NCI-H1048 (cell line): ENCODE data around the gene NDRG4.

Experiments used
- DNase-seq: peaks from one replicate; lab custom pipeline; 2025; lab: John Stamatoyannopoulos, UW

NDRG4 gene

DNA sequence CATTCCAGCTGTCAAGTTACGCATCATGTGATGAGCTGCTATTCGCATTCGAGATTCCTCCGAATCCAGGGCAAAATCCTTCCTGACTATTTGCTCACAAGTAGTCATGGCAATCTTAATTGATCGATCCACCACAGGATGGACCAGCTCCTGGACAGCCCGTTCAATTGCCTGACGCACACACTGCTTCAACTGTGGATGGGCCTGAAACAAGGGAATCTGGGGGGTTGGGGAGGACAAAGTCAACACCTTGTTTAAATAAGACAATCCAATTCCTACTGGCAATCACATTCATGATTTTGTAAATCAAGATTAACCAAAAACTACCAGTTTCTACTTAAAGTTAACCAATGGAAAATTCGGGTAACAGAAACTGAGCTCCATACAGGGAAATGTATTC lies 43.7 kb downstream of the NDRG4 start:
- DNase-seq: no peak

- DNase-seq: no peak
Measured at GRCh38 chr16:58548378-58548777, 48.4 kb downstream of the NDRG4 start.

DNA sequence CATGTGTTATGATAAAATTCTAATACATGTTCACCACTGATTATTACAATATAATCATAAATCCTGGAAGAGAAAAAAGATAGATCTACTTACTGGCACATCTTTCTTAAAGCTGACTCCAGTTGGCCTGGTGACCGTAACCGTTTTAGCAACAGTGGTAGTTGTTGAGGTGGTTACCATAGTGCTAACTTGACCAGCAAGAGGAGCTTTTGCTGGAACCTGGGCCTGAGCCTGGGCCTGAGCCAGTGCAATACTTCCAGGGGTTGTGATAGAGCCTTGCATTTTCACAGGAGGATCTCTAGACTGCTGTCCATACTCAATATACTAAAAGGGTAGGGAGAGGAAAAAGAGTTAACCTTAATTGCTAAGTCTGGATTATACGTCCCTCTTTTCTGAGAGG lies 51.6 kb downstream of the NDRG4 start:
- DNase-seq: no peak

- no peak for DNase-seq
Measured at GRCh38 chr16:58556678-58557077, 56.7 kb downstream of the NDRG4 start.
